GM18517 (cell line): ENCODE results near the gene DHH.

Experiments used
- ATAC-seq: cut with Tn5 transposase; IDR thresholded peaks from one replicate; pipeline ENCODE4 v1.9.1; 2021; ENCODE audit warnings: mild to moderate bottlenecking, moderate library complexity; ENCODE audit not compliant: unreplicated experiment

DHH gene

GRCh38 chr12:49109641-49110463 lies 15.3 kb upstream of the DHH start:
- ATAC-seq = peak; percentile 5

GRCh38 chr12:49108958-49109404 lies 14.4 kb upstream of the DHH start:
- no peak for ATAC-seq

DNA sequence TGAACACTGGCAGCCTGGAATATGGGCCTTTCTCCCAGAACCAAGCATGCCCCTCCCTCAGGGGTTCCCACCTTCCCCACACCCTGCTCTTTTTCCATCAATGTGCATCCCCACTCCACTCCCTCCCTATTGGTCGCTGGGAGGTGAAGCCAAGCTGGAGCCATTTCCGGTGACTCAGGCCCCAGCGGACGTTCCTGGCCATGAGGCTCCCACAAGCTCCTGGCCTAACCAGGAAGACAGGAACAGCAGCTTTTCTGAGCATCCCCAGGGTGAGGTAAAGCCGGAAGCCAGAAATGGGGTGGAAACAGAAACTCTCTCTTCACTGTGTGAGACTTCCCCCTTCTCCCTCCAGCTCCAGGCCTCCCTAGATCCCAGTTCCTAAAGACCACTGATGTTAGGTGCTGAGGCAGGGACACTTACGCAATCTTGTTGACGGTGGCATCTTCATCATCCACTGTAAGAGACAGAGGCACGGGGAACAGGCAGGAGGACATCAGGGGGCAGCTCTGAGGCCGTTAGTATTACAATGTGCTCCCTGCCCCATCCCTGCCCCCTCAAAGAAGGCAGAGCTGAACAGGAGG lies 11.0 kb upstream of the DHH start:
- ATAC-seq = no peak

- ATAC-seq = no peak
These were observed 10.2 kb upstream of the DHH start for GRCh38 chr12:49104822-49105221.

- ATAC-seq = no peak
These were observed 5.8 kb upstream of the DHH start for GRCh38 chr12:49100380-49100779.

DNA sequence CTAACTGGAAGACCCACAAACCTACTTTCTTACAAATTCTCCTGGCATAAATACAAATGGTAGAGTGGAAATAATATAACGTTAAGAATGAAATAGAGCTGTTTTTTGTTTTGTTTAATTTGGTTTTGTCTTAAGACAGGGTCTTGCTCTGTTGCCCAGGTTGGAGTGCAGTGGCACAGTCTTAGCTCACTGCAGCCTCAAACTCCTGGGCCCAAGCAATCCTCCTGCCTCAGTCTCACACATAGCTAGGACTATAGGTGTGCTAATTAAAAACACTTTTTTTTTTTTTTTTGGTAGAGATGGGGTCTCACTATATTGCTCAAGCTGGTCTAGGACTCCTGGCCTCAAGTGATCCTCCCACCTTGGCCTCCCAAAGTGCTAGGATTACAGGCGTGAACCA lies 4.1 kb upstream of the DHH start:
- no peak for ATAC-seq

- no peak for ATAC-seq
These were observed 3.4 kb upstream of the DHH start for GRCh38 chr12:49098035-49098451.

DNA sequence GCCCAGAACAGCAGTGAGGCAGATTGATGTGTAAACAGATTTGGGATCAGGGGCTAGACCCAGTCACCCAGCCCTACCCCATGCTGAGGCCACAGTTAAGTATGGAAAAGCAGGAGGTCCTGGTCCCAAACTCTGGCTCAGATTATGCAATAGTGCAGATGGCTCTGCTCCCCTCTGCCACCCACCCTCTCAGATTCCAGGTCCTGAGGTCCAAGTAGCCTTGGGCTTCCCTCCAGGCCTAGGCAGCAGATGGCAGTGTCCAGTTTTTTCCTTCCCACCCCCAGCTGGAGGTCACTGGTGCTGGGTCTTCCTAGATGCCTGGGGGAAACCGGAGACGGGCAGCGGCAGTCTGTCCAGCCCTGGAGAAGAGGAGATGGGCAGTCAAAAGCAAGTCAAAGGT lies 2.8 kb upstream of the DHH start:
- ATAC-seq = no peak

GRCh38 chr12:49094975-49095365 lies 369 bp upstream of the DHH start:
- ATAC-seq = no peak

- ATAC-seq = no peak
These were observed 825 bp downstream of the DHH start for GRCh38 chr12:49093792-49094159.

DNA sequence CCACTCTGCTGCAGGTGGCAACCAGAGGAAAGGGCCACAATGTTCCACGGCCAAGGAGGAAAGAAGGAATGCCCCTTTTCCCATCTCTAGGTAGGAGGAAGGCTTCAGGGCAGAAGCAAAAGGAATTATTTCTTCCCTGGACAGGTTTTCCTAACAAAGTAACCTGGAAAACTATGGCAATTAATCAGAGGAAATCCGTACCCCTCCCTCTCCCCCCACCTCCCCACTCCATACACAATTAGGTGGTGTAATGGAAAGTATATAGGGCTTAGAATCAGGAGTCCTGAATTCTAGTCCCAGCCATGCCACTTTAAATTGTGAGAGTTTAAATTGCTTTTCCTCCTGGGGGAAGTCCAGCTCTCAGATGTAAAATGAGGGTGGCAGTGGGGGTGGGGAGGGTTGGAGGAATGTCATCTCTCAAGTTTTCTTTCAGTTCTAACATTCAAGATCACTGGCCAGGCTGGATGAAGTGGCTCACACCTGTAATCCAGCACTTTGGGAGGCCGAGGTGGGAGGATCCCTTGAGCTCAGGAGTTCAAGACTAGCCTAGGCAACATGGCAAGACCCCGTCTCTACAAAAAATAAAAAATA lies 1.7 kb downstream of the DHH start:
- ATAC-seq = no peak

GRCh38 chr12:49092086-49092815 lies 2.4 kb downstream of the DHH start:
- no peak for ATAC-seq

DNA sequence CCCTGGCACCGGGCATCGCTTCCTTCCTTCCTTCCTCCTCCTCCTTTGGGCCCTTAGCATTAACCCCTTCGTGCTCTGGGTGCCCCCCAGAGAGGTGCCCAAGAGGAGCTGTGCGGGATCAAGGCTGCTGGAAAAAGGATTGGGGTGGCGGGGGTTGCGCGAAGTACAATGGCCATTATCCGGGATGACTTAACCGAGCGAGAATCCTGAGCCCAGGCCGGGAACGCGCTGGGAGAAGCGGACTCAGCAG lies 2.8 kb downstream of the DHH start:
- ATAC-seq = no peak

DNA sequence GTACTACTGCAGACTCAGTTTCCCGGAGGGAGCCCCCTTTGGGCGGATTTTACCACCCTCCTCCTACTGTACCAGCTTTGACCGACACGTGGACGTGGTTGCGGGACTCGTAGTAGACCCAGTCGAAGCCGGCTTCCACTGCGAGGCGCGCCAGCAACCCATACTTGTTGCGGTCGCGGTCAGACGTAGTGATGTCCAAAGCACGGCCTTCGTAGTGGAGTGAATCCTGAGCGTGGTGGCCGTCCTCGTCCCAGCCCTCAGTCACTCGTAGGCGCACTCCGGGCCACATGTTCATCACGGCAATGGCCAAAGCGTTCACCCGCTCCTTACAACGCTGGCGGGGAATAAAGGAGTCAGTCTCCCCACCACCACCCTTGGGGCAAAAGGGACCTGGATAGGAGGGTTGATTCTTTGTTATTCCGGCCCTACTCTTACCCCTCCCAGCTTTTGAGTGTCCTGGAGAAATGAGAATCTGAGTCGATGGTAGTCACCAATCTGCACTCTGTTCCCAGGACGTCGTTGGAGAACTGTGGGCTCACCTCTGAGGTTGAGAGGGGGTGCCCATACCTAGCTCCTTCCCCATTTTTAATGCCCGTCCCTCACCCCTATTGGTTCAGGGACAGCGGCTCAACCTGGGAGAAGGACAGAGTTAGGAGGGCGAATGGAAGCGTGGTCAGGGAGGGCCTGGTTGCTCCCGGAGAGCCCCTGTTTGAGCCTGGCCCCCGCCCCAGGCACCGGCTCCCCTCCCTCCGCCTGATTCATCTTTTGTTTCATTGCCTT lies 3.4 kb downstream of the DHH start:
- no peak for ATAC-seq

- ATAC-seq = no peak
These were observed 4.5 kb downstream of the DHH start for GRCh38 chr12:49089821-49090773.

GRCh38 chr12:49088932-49089330 lies 5.7 kb downstream of the DHH start:
- no peak for ATAC-seq

GRCh38 chr12:49088150-49088931 lies 6.3 kb downstream of the DHH start:
- peak; percentile 69 for ATAC-seq

DNA sequence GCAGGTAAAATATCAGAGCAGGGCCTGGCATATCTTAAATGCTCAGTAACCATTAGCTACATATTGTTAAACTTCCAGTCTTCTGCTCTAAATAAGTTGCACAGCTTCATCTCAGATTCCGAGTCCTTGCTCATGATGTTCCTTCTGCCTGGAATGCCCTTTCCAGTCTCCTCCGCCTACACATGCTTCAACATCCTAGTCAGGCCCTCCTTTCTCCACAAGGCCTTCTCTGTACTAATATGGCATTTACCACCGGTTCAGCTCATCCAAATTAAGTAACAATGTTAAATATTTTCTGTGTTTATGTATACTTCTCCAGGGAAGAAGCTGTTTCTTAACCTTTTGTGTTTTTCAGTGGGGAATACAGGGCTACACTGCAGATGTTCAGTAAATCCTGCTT lies 8.5 kb downstream of the DHH start:
- ATAC-seq = no peak

GRCh38 chr12:49084438-49084837 lies 10.2 kb downstream of the DHH start:
- ATAC-seq = no peak
